ENCODE results near the gene PDE8B. TPM values are rescaled to one million over a fixed set of nuclear protein-coding genes. Genes with fewer than 3 reads are reported as not detected.

The PDE8B gene
- total RNA-seq, 4 donors from 2014 or later = 0.16 to 1.3 (median 0.71) TPM; not detected in 1

DNA sequence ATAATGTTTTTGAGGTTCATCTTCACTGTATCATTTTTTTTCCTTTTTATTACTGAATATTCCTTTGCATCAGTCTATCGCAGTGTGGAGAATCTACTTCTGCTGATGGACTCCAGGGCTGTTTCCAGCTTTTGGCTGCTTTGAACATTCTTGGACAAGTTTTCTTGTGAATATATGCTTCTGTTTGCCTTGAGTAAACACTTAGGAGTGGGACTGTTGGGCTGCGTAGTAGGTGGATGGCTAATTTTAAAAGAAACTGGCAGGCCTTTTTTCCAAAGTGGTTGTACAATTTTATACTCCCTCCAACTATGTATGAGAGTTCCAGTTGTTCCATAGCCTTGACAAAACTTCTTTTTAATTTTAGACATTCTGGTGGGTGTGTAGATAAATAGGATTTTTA lies 179.3 kb downstream of the PDE8B start:
- Histone ChIP-seq H3K27ac (no peak overlapping the region), H3K27me3 (no peaks in the 10 kb centered on the region), H3K4me3 (no peak overlapping the region), H3K4me1 (no peaks in the 10 kb centered on the region), H3K9me3 (no peaks in the 10 kb centered on the region), H3K36me3 (no peaks in the 10 kb centered on the region)
- in situ Hi-C loops (cut with MboI; ENCODE audit: low sequenced_read_pairs in 4 of 4) = no loop called here
- intact Hi-C loops (cut with DNase I; ENCODE audit: low total_unique reads) = no loop called here
- ATAC-seq (no peak), DNase-seq (no peak)
- no peak for TF ChIP-seq CTCF (IDR thresholded peaks at IDR 0.05 in 4 of 5, conservative IDR thresholded peaks at IDR 0.05 in 1 of 5)
- no peak for TF ChIP-seq POLR2A (IDR thresholded peaks at IDR 0.05)

GRCh38 chr5:77390221-77390620 lies 179.7 kb downstream of the PDE8B start:
- intact Hi-C loops (cut with DNase I; ENCODE audit: low total_unique reads) = no loop called here

DNA sequence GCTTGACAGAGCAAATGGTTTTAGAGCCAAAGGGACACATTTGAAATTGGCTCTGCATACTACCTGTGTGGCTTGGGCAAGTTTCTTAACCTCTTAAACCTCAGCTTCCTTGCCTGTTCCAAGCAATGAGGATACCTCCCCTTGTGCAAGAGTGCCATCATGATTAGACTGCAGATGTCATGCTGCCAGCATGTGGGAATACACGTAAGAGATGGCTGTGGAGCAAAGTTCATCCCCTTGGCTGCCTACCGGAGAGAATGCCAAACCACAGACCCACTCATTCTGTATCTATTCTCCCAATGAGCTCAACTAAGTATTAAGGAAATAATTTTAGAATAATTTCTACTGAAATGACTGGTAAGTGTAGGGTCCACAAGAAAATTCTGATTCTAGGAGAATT lies 180.3 kb downstream of the PDE8B start:
- ATAC-seq = no peak
- in situ Hi-C loops (cut with MboI; ENCODE audit: low sequenced_read_pairs in 4 of 4) = no loop called here
- intact Hi-C loops (cut with DNase I; ENCODE audit: low total_unique reads) = no loop called here

More at GRCh38 chr5:77390221-77390620, 179.7 kb downstream of the PDE8B start:
- TF ChIP-seq POLR2A (IDR thresholded peaks at IDR 0.05) (no peak), CTCF (IDR thresholded peaks at IDR 0.05 in 4 of 5, conservative IDR thresholded peaks at IDR 0.05 in 1 of 5) (no peak)
- no peak for ATAC-seq
- Histone ChIP-seq H3K4me1 (no peaks in the 10 kb centered on the region), H3K4me3 (no peak overlapping the region), H3K27ac (no peak overlapping the region), H3K27me3 (no peaks in the 10 kb centered on the region), H3K36me3 (no peaks in the 10 kb centered on the region), H3K9me3 (no peaks in the 10 kb centered on the region)
- no peak for DNase-seq
- in situ Hi-C loops (cut with MboI; ENCODE audit: low sequenced_read_pairs in 4 of 4) = no loop called here

DNA sequence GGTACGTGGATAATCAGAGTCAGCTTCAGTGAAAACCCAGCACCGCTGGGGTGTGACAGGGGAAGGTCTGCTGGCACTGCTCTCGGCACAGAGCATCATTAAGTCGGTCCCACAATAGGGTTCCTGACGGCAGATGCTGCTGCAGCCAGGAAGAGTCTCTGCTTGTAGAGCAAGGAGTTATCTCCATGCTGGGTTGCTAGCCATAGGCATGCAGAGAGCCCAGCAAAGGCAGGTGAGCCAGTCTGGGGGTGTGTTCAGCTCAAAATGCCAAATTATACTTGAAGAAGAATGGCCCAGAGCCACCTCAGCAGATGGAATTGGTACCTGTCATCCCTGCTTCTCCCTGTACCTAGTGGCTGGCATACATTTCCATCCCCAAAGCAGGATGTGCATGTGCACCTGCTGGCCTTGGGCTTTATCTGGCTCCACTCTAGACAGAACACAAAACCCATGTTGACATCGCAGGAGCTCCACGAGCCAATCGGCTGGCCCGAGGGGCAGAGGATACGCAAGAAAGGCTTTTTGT lies 180.8 kb downstream of the PDE8B start:
- Histone ChIP-seq H3K36me3 (no peaks in the 10 kb centered on the region), H3K4me3 (no peak overlapping the region), H3K27ac (no peak overlapping the region), H3K4me1 (no peaks in the 10 kb centered on the region), H3K27me3 (no peaks in the 10 kb centered on the region), H3K9me3 (no peaks in the 10 kb centered on the region)
- in situ Hi-C loops (cut with MboI; ENCODE audit: low sequenced_read_pairs in 4 of 4) (no loop called here), intact Hi-C loops (cut with DNase I; ENCODE audit: low total_unique reads) (no loop called here)
- DNase-seq = no peak
- TF ChIP-seq CTCF (IDR thresholded peaks at IDR 0.05 in 4 of 5, conservative IDR thresholded peaks at IDR 0.05 in 1 of 5) (no peak), POLR2A (IDR thresholded peaks at IDR 0.05) (no peak)
- ATAC-seq = no peak

More for the DNA sequence above, 180.3 kb downstream of the PDE8B start:
- Histone ChIP-seq H3K36me3 (no peaks in the 10 kb centered on the region), H3K4me1 (no peaks in the 10 kb centered on the region), H3K27ac (no peak overlapping the region), H3K9me3 (no peaks in the 10 kb centered on the region), H3K27me3 (no peaks in the 10 kb centered on the region), H3K4me3 (no peak overlapping the region)
- TF ChIP-seq POLR2A (IDR thresholded peaks at IDR 0.05) = no peak
- no peak for TF ChIP-seq CTCF (IDR thresholded peaks at IDR 0.05 in 4 of 5, conservative IDR thresholded peaks at IDR 0.05 in 1 of 5)
- DNase-seq = no peak

All from gastrocnemius medialis (tissue), 4 donors.